Keratinocyte (primary cell): ENCODE results near the gene ZNFX1.

Experiments
- EZH2 ChIP-seq: IDR thresholded peaks from one replicate; pipeline ENCODE4 v1.6.1; 2012; ENCODE audit warnings: inconsistent platforms, mild to moderate bottlenecking, low read length, moderate library complexity
- TF ChIP-seq, protein P1 (sequence below), 3 experiments: IDR thresholded peaks in 1 of 3; conservative IDR thresholded peaks in 1 of 3; optimal IDR thresholded peaks in 1 of 3; 2 replicates in 2 of 3; 3 replicates in 1 of 3; pipeline versions ENCODE3 to v1.5.1; 2011; ENCODE audit warnings: low read length in 3 of 3, mild to moderate bottlenecking in 3 of 3, moderate library complexity in 2 of 3, control low read depth in 1 of 3, inconsistent platforms in 1 of 3; ENCODE audit not compliant: insufficient read depth in 2 of 3; ENCODE audit errors: extremely low read depth in 1 of 3

DNA sequence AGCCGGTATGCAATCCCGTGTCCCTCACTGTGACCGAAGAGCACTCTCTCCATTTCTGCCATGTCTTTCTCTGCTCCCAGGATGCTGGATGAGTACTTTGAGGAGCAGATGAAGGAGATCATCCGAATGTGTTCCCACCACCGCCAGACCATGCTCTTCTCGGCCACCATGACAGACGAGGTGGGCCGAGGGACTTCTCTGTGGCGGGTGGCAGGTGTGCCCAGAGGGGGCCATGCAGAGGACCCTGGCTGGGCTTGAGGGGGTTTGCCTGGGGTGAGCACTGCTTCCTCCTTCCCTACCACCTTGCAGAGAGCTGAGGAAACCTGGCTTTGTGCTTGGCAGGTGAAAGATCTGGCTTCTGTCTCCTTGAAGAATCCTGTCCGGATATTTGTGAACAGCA lies 44.6 kb downstream of the ZNFX1 start:
- TF ChIP-seq EZH2, result no peak
- TF ChIP-seq, protein P1, sequence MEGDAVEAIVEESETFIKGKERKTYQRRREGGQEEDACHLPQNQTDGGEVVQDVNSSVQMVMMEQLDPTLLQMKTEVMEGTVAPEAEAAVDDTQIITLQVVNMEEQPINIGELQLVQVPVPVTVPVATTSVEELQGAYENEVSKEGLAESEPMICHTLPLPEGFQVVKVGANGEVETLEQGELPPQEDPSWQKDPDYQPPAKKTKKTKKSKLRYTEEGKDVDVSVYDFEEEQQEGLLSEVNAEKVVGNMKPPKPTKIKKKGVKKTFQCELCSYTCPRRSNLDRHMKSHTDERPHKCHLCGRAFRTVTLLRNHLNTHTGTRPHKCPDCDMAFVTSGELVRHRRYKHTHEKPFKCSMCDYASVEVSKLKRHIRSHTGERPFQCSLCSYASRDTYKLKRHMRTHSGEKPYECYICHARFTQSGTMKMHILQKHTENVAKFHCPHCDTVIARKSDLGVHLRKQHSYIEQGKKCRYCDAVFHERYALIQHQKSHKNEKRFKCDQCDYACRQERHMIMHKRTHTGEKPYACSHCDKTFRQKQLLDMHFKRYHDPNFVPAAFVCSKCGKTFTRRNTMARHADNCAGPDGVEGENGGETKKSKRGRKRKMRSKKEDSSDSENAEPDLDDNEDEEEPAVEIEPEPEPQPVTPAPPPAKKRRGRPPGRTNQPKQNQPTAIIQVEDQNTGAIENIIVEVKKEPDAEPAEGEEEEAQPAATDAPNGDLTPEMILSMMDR (optimal IDR thresholded peaks at IDR 0.05 in 1 of 3, IDR thresholded peaks at IDR 0.05 in 1 of 3, conservative IDR thresholded peaks at IDR 0.05 in 1 of 3; ENCODE audit: extremely low read depth in 1 of 3, insufficient read depth in 2 of 3, low read length in 3 of 3), result no peak
